NT2/D1 (cell line): ENCODE results near the gene PLCB3.

Experiments
- SUZ12 ChIP-seq: IDR thresholded peaks from 2 replicates; pipeline ENCODE4 v1.6.1; 2011; ENCODE audit not compliant: insufficient read length, insufficient read depth; ENCODE audit errors: extremely low read depth
- YY1 ChIP-seq: IDR thresholded peaks from 2 replicates; pipeline ENCODE4 v1.6.1; 2011; ENCODE audit not compliant: insufficient read length, insufficient read depth

DNA sequence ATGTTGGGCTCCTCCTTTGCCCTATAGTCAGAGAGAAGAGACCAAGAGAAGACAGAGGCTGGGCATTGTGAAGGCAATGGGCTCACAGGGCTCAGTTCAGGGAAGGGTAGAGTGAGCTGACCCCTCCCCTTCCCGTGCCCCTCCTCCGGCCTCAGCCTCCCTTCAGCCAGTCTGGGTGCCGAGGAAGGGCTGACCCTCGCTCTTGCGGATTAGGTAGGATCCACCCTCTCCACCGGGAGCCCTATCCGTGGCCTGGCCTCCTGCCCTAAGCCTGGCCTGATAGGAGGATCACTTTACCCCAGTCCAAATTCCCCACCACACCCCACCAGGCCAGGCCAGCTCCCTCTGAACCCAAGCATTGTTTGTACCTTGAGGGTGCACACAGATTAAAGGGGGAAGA lies 2.8 kb upstream of the PLCB3 start:
- TF ChIP-seq SUZ12 (no peak), YY1 (no peak)
